ENCODE data around the gene SNX10. TPM values are rescaled to one million over a fixed set of nuclear protein-coding genes. Genes with fewer than 3 reads are reported as not detected.

Gene SNX10
- total RNA-seq, 1 donor from 2014 or later: 23.6 TPM

- H3K27me3 ChIP-seq (ENCODE audit: control insufficient read depth, insufficient read depth, low read length): no peaks in the 10 kb centered on the region
- no peaks in the 10 kb centered on the region for H3K36me3 ChIP-seq (ENCODE audit: control insufficient read depth, insufficient read depth, low read length)
- no peak for DNase-seq (ENCODE audit: low read depth)
- no peak overlapping the region for H3K4me3 ChIP-seq (ENCODE audit: low read depth, low read length)
- TF ChIP-seq CTCF (IDR thresholded peaks at IDR 0.05; ENCODE audit: insufficient read depth, low read length, poor library complexity, severe bottlenecking): no peak
Observed at GRCh38 chr7:26368542-26368941, 76.9 kb downstream of the SNX10 start.

- H3K4me3 ChIP-seq (ENCODE audit: low read depth, low read length): no peak overlapping the region
- TF ChIP-seq CTCF (IDR thresholded peaks at IDR 0.05; ENCODE audit: insufficient read depth, low read length, poor library complexity, severe bottlenecking): peak; percentile 66
- DNase-seq (ENCODE audit: low read depth): no peak
- no peaks in the 10 kb centered on the region for H3K36me3 ChIP-seq (ENCODE audit: control insufficient read depth, insufficient read depth, low read length)
- no peaks in the 10 kb centered on the region for H3K27me3 ChIP-seq (ENCODE audit: control insufficient read depth, insufficient read depth, low read length)
Observed at GRCh38 chr7:26369593-26369992, 77.9 kb downstream of the SNX10 start.

GRCh38 chr7:26370011-26370410, 78.3 kb downstream of the SNX10 start:
- no peak for DNase-seq (ENCODE audit: low read depth)
- Histone ChIP-seq H3K27me3 (ENCODE audit: control insufficient read depth, insufficient read depth, low read length) (no peaks in the 10 kb centered on the region), H3K36me3 (ENCODE audit: control insufficient read depth, insufficient read depth, low read length) (no peaks in the 10 kb centered on the region), H3K4me3 (ENCODE audit: low read depth, low read length) (no peak overlapping the region)
- no peak for TF ChIP-seq CTCF (IDR thresholded peaks at IDR 0.05; ENCODE audit: insufficient read depth, low read length, poor library complexity, severe bottlenecking)

- DNase-seq (ENCODE audit: low read depth): no peak
- no peak overlapping the region for H3K4me3 ChIP-seq (ENCODE audit: low read depth, low read length)
- no peak for TF ChIP-seq CTCF (IDR thresholded peaks at IDR 0.05; ENCODE audit: insufficient read depth, low read length, poor library complexity, severe bottlenecking)
- no peaks in the 10 kb centered on the region for H3K36me3 ChIP-seq (ENCODE audit: control insufficient read depth, insufficient read depth, low read length)
- H3K27me3 ChIP-seq (ENCODE audit: control insufficient read depth, insufficient read depth, low read length): no peaks in the 10 kb centered on the region
Observed at GRCh38 chr7:26372249-26372648, 80.6 kb downstream of the SNX10 start.

- no peak for DNase-seq (ENCODE audit: low read depth)
- H3K27me3 ChIP-seq (ENCODE audit: control insufficient read depth, insufficient read depth, low read length): no peaks in the 10 kb centered on the region
- H3K36me3 ChIP-seq (ENCODE audit: control insufficient read depth, insufficient read depth, low read length): no peaks in the 10 kb centered on the region
- no peak for TF ChIP-seq CTCF (IDR thresholded peaks at IDR 0.05; ENCODE audit: insufficient read depth, low read length, poor library complexity, severe bottlenecking)
- no peak overlapping the region for H3K4me3 ChIP-seq (ENCODE audit: low read depth, low read length)
Observed at GRCh38 chr7:26372704-26373103, 81.0 kb downstream of the SNX10 start.

GRCh38 chr7:26374647-26375373, 83.1 kb downstream of the SNX10 start:
- Histone ChIP-seq H3K4me3 (ENCODE audit: low read depth, low read length) (no peak overlapping the region), H3K27me3 (ENCODE audit: control insufficient read depth, insufficient read depth, low read length) (no peaks in the 10 kb centered on the region), H3K36me3 (ENCODE audit: control insufficient read depth, insufficient read depth, low read length) (no peaks in the 10 kb centered on the region)
- no peak for TF ChIP-seq CTCF (IDR thresholded peaks at IDR 0.05; ENCODE audit: insufficient read depth, low read length, poor library complexity, severe bottlenecking)
- no peak for DNase-seq (ENCODE audit: low read depth)
